BLaER1 treated with 17β-estradiol and CSF1 and Interleukin-3, amounts not matched to agents 10 nM and 100 nM (cell line): ENCODE data around the gene PRR22.

Experiments
- H3K27ac ChIP-seq, 11 experiments: shearing (Covaris generic); formaldehyde crosslinking; 2 replicates each; pipeline ENCODE4 v1.8.1; 2022
- H3K27me3 ChIP-seq, 11 experiments: shearing (Covaris generic); formaldehyde crosslinking; 2 replicates each; pipeline ENCODE4 v1.8.1; 2022
- H3K36me3 ChIP-seq, 11 experiments: shearing (Covaris generic); formaldehyde crosslinking; 2 replicates each; pipeline ENCODE4 v1.8.1; 2022
- H3K4me1 ChIP-seq, 10 experiments: shearing (Covaris generic); formaldehyde crosslinking; 2 replicates each; pipeline ENCODE4 v1.8.1; 2022
- H3K4me2 ChIP-seq, 11 experiments: shearing (Covaris generic); formaldehyde crosslinking; 2 replicates each; pipeline ENCODE4 v1.8.1; 2022
- H3K4me3 ChIP-seq, 10 experiments: shearing (Covaris generic); formaldehyde crosslinking; 2 replicates each; pipeline ENCODE4 v1.8.1; 2022
- H3K9ac ChIP-seq, 11 experiments: shearing (Covaris generic); formaldehyde crosslinking; 2 replicates each; pipeline ENCODE4 v1.8.1; 2022
- H3K9me3 ChIP-seq, 11 experiments: shearing (Covaris generic); formaldehyde crosslinking; replicated peaks in 1 of 11; 2 replicates each; pipeline ENCODE4 v1.8.1; 2022
- H4K20me1 ChIP-seq, 11 experiments: shearing (Covaris generic); formaldehyde crosslinking; 2 replicates each; pipeline ENCODE4 v1.8.1; 2022
- Cebpa-rat ChIP-seq, 11 experiments: shearing (Covaris generic); IDR thresholded peaks; 2 replicates each; pipeline ENCODE4 v1.8.1; 2022

The PRR22 gene

DNA sequence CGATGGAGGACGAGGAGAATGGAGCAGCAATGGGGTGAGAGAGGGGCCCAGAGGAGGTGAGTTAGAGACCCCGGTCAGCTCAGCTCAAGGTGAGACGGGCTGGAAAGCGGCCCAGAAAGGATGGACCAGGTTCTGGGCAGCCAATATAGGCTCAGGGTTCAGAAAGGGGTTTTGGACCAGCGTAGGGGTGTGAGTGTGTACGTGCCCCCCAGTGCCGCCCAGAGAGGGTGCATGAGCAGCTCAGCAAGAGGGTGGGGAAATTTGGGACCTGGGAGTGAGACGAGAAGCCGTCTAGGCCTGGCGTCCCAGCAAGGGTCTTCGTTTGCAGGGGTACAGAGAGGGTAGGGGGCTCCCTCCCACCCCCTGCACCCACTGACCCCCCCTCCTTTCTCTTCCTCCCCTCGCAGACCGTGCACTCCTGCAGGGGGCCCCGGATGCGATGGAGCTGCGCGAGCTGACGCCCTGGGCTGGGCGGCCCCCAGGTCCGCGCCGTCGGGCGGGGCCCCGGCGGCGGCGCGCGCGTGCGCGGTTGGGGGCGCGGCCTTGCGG lies 42.9 kb upstream of the PRR22 start:
- H3K36me3 ChIP-seq: no peaks in the 10 kb centered on the region
- H3K9ac ChIP-seq: peak overlapping the region; percentile 84 to 95 (median 90)
- 0 out of 22 replicates have a peak, but pooled peaks cover 0 to 8% (median 0%) of the 10 kb centered on the region in 11 experiments for H3K27me3 ChIP-seq
- peak overlapping the region; percentile 61 to 99 (median 97) for H3K4me2 ChIP-seq
- no peaks in the 10 kb centered on the region for H3K9me3 ChIP-seq
- H3K27ac ChIP-seq: peak overlapping the region; percentile 85 to 98 (median 92); a peak in 21 of 22 replicates
- peak overlapping the region; percentile 57 to 81 (median 70) for H3K4me3 ChIP-seq
- TF ChIP-seq Cebpa-rat (IDR thresholded peaks at IDR 0.05): no peak
- H4K20me1 ChIP-seq: peaks cover 0 to 6% (median 0%) of the 10 kb centered on the region in 11 experiments; a peak in 5 of 22 replicates
- peaks cover 28 to 40% (median 35%) of the 10 kb centered on the region in 10 experiments for H3K4me1 ChIP-seq

DNA sequence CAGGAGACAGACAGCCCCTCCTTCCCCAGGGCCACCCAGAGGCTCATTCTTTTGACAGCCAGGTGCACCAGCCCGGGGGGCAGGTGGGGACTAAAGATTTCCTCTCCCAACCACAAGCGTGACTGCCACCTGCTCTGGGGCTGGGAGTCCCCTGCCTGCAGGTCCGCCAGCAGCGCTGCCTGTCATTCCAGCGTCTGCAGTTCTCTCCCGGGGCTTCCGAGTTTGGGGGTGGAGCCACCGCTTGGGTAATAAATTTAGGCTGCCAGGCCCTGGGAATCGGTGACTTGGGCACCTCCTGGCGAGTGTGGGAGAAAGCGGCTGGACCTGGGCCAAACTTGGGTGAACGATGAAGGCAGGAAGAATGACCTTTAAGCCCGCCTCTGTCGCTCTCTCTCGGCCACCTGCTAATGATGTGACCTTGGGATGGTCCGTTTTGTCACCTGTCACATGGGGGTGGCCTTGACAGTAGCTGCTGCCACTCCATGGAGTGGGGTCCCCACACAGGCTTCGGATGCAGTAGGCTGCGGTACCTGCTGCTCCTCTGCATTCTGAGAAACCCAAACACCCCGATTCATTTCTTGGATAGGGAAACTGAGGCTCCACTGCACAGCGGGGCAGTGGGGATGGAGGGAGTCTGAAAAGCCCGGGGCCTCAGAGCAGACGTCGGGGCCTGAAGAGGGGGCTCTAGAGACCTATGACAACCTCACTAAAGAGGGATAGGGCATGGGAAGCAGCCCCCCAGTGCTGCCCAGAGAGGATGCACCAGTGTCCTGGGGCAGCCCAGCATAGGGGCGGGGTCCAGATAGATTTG lies 42.2 kb upstream of the PRR22 start:
- Histone ChIP-seq H3K27ac (peak overlapping the region in 8 of 11 experiments; percentile 86 to 98 (median 93); a peak in 7 of 22 replicates), H3K9me3 (no peaks in the 10 kb centered on the region), H3K4me3 (peak overlapping the region in 9 of 10 experiments; percentile 57 to 81 (median 68); a peak in 18 of 20 replicates), H4K20me1 (peaks cover 0 to 6% (median 0%) of the 10 kb centered on the region in 11 experiments; a peak in 4 of 22 replicates), H3K36me3 (no peaks in the 10 kb centered on the region), H3K4me1 (peaks cover 28 to 40% (median 35%) of the 10 kb centered on the region in 10 experiments), H3K27me3 (0 out of 22 replicates have a peak, but pooled peaks cover 0 to 8% (median 0%) of the 10 kb centered on the region in 11 experiments), H3K4me2 (peak overlapping the region; percentile 61 to 99 (median 97)), H3K9ac (peak overlapping the region in 8 of 11 experiments; percentile 84 to 95 (median 90); a peak in 13 of 22 replicates)
- TF ChIP-seq Cebpa-rat (IDR thresholded peaks at IDR 0.05): no peak

- Histone ChIP-seq H4K20me1 (peaks cover 0 to 6% (median 0%) of the 10 kb centered on the region in 11 experiments; a peak in 4 of 22 replicates), H3K4me3 (no peak overlapping the region), H3K27me3 (0 out of 22 replicates have a peak, but pooled peaks cover 0 to 8% (median 0%) of the 10 kb centered on the region in 11 experiments), H3K4me1 (peaks cover 28 to 37% (median 33%) of the 10 kb centered on the region in 10 experiments), H3K4me2 (no peak overlapping the region), H3K36me3 (no peaks in the 10 kb centered on the region), H3K9ac (no peak overlapping the region), H3K9me3 (no peaks in the 10 kb centered on the region), H3K27ac (no peak overlapping the region)
- no peak for TF ChIP-seq Cebpa-rat (IDR thresholded peaks at IDR 0.05)
These were observed 40.6 kb upstream of the PRR22 start for GRCh38 chr19:5825178-5825577.

- 0 out of 22 replicates have a peak, but pooled peaks cover 0 to 8% (median 0%) of the 10 kb centered on the region in 11 experiments for H3K27me3 ChIP-seq
- no peak overlapping the region for H3K4me2 ChIP-seq
- no peak overlapping the region for H3K9ac ChIP-seq
- TF ChIP-seq Cebpa-rat (IDR thresholded peaks at IDR 0.05): no peak
- H3K27ac ChIP-seq: no peak overlapping the region
- H3K9me3 ChIP-seq: no peaks in the 10 kb centered on the region
- H3K4me1 ChIP-seq: peaks cover 24 to 33% (median 29%) of the 10 kb centered on the region in 10 experiments
- no peak overlapping the region for H3K4me3 ChIP-seq
- peaks cover 0 to 2% (median 0%) of the 10 kb centered on the region in 11 experiments; a peak in 4 of 22 replicates for H4K20me1 ChIP-seq
- H3K36me3 ChIP-seq: no peaks in the 10 kb centered on the region
These were observed 40.2 kb upstream of the PRR22 start for GRCh38 chr19:5824751-5825150.

- Histone ChIP-seq H3K4me1 (peaks cover 13 to 23% (median 19%) of the 10 kb centered on the region in 10 experiments), H3K9me3 (no peaks in the 10 kb centered on the region), H3K4me2 (no peak overlapping the region), H3K36me3 (no peaks in the 10 kb centered on the region), H3K27me3 (no peaks in the 10 kb centered on the region), H4K20me1 (no peaks in the 10 kb centered on the region), H3K27ac (no peak overlapping the region), H3K9ac (no peak overlapping the region), H3K4me3 (no peak overlapping the region)
- no peak for TF ChIP-seq Cebpa-rat (IDR thresholded peaks at IDR 0.05)
These were observed 39.2 kb upstream of the PRR22 start for GRCh38 chr19:5823579-5824281.

GRCh38 chr19:5822181-5822844 lies 37.8 kb upstream of the PRR22 start:
- H3K4me2 ChIP-seq: no peak overlapping the region
- no peaks in the 10 kb centered on the region for H3K9me3 ChIP-seq
- no peaks in the 10 kb centered on the region for H3K27me3 ChIP-seq
- no peak overlapping the region for H3K4me3 ChIP-seq
- H3K27ac ChIP-seq: no peak overlapping the region
- H3K9ac ChIP-seq: no peak overlapping the region
- no peaks in the 10 kb centered on the region for H4K20me1 ChIP-seq
- no peaks in the 10 kb centered on the region for H3K36me3 ChIP-seq
- no peak for TF ChIP-seq Cebpa-rat (IDR thresholded peaks at IDR 0.05)
- H3K4me1 ChIP-seq: peaks cover 8 to 23% (median 15%) of the 10 kb centered on the region in 10 experiments

DNA sequence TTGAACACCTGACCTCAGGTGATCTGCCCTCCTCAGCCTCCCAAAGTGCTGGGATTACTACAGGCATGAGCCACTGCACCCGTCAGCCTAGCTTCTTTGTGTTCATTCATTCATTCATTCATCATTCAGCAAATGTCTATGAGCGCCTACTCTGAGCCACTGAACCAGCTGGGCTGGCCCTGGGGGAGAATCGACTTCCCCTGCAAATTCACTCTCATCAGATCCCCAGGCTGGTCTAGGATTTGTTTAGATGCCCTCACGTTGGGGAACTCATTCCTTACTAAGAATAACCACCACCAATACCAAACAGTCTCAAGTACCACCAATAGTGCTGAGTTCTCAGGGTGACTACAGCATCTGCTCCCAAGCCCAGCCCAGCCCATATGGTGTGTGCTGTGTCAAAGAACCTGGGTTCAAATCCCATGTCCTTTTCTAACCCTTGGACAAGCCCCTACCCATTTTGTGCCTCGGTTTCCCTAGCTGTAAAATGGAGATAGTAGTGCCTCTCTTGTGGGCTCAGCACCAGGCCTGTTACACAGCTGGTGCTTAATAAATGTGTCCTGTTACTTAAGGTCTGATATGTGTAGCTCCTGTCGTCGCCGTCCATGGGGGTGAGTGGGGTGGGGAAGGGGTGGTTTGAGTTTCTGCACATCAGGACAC lies 37.1 kb upstream of the PRR22 start:
- Histone ChIP-seq H3K27ac (no peak overlapping the region), H3K9ac (no peak overlapping the region)

GRCh38 chr19:5820785-5821184 lies 36.2 kb upstream of the PRR22 start:
- Histone ChIP-seq H3K36me3 (no peaks in the 10 kb centered on the region), H4K20me1 (no peaks in the 10 kb centered on the region), H3K4me2 (no peak overlapping the region), H3K4me1 (peaks cover 0 to 8% (median 3%) of the 10 kb centered on the region in 10 experiments; a peak in 5 of 20 replicates), H3K9me3 (no peaks in the 10 kb centered on the region), H3K27me3 (no peaks in the 10 kb centered on the region), H3K4me3 (no peak overlapping the region), H3K27ac (no peak overlapping the region), H3K9ac (no peak overlapping the region)
- TF ChIP-seq Cebpa-rat (IDR thresholded peaks at IDR 0.05): no peak

More for the DNA sequence above, 37.1 kb upstream of the PRR22 start:
- Histone ChIP-seq H3K27me3 (no peaks in the 10 kb centered on the region), H4K20me1 (no peaks in the 10 kb centered on the region), H3K4me3 (no peak overlapping the region), H3K4me2 (no peak overlapping the region), H3K4me1 (peaks cover 2 to 16% (median 9%) of the 10 kb centered on the region in 10 experiments; a peak in 19 of 20 replicates), H3K36me3 (no peaks in the 10 kb centered on the region), H3K9me3 (no peaks in the 10 kb centered on the region)
- TF ChIP-seq Cebpa-rat (IDR thresholded peaks at IDR 0.05): no peak
